NCI-H460 (cell line): ENCODE data around the gene MACROD2. TPM values are rescaled to one million over a fixed set of nuclear protein-coding genes. Genes with fewer than 3 reads are reported as not detected.
"Not testable (repeated sequence)": the region's sequence is repeated elsewhere in the genome, so short reads cannot be mapped to it uniquely, and the experiment has no call there.

Experiments used
- DNase-seq: peaks from one replicate; pipeline ENCODE4 v3.0.0-alpha.2; 2016; ENCODE audit warnings: low read depth; ENCODE audit errors: extremely low read depth
- total RNA-seq: library from RNA; depleted of rRNA; stranded (reverse); fragments of >200 nt; shearing (Covaris generic); gene quantifications from 2 replicates; pipeline ENCODE4 v1.2.3, GENCODE V29; 2014

Gene MACROD2
- total RNA-seq, 1 experiment from 2014 or later, result 2.0 TPM

DNA sequence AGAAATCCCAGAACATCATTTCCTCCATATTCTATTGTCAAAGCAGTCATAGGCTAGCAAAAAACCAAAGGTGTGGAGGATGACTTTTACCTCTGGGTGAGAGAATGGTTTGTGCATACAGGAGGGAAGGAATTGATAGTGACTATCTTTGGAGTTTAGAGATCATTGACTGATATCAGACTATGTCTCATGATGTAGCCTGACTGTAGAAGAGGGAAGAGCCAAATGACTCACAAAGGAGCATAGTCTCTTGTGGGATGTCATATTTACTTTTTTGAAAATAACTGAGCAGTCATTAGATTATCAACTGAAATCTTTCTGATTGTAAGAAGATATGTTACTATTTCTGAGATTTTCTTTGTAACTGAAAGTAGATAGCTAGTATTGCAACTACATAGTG lies 183.6 kb downstream of the MACROD2 start:
- DNase-seq, result no peak

- peak; percentile 51 for DNase-seq
Observed at GRCh38 chr20:14189794-14190402, 194.6 kb downstream of the MACROD2 start.

DNA sequence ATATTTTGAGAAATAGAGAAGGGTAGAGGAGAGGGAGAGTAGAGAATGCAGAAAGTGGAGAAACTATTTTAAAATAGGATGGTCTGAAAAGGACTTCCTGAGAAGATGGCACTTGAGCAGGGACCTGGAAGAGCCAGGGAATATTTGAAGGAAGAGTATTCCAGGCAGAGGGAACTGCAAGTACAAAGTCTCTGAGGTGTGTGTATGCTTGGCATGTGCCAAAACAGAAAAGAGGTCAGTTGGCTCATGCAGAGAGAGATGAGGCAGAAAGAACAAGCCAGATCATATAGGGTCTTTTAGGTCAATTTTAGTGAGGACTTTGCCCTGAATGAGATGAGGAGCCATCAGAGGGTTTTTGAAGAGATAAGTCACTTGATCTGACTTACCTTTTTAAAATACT lies 196.2 kb downstream of the MACROD2 start:
- DNase-seq, result no peak

DNA sequence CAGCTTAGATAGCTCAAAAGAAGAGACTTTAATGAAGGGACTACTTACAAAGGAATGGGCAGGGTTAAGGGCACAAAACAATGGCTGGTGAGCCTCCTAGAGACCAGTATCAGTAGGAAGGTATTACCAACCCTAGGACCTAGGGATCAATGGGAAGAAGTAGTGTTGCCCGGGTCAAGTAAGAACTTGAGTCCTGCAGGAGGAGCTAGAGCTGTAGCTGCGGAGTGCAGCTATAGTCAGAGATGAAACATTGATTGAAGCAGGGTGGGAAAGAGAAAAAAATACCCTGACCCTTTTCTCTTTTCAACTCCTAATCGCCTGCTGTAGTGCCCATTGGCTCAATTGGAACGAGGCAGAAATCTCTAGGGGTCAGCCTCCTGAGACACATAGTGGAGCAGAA lies 198.1 kb downstream of the MACROD2 start:
- DNase-seq, result no peak

- no peak for DNase-seq
Observed at GRCh38 chr20:14193885-14194284, 198.6 kb downstream of the MACROD2 start.

DNA sequence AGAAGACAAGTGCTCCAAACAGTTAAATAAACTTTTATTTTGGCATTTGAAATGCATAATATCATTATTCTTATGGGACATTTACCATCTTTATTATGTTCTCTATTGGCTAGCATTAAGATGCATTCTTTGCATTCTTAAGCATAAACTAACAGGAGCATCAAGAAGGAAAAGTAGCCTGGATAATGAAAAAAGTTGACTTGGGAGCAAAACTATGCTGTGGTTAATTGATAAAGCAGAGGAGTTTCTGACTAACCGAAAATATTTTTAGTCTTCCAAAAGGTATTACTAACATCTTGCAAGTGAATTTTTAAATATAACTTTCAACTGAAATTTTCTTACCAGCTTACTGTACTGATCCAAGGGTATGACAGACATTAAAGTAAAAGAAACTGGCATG lies 201.8 kb downstream of the MACROD2 start:
- no peak for DNase-seq

- DNase-seq, result no peak
Observed at GRCh38 chr20:14198416-14198815, 203.1 kb downstream of the MACROD2 start.

DNA sequence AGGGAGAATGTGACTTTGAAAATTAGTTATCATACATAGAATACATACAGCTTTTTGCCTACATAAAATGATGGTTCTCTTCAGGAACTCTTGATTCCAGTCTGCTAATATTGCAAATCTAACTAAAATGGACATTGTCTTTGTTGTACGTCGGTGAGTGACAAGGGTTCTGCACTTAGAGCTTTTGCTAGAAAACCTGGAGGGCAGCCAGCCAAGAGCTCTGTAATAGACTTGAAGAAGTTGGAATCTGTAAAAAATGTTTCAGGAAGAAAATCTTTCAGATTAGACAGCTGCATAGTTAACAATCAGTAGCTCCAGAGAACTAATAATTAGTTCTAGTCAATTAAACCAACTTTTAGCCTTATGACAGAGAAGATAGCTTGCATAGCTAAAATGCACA lies 203.8 kb downstream of the MACROD2 start:
- no peak for DNase-seq

GRCh38 chr20:14203657-14204056 lies 208.3 kb downstream of the MACROD2 start:
- no peak for DNase-seq

DNA sequence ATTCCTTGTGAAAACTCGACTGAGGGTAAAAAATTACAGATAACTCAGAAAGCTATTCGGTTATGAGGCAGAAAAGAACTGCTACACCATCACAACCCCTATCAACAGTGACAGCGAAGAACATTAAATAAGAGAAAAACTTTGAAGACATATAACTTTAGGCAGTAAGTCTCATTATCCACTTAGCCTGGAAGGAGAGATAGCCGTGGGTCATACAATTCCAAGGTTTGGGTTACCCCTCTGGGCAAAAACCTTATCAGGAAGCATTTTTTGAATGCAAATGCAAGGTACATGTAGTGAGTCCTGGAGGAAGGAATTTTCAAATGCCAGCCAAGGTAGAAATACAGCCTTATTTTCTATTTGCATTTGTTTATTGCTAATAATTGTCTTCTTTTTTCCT lies 212.3 kb downstream of the MACROD2 start:
- DNase-seq, result no peak

DNA sequence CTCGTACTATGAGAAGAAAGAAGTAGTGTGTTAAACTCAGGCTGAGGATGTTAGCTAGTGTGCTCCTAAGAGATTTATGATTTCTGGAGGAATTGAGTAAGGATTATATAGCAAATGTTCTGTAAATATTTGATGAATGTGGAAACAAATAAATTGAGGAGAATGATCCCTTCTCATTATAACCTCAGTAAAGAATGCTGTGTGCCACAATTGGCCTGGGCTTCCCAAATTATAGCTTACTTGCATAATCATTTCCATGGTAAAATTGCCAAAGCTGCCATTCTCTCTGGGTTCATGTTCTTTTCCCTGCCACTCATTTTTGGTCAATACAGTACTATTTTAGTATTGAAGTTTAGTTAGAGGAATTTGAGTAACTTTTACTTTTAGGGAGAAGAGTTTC lies 213.6 kb downstream of the MACROD2 start:
- DNase-seq, result no peak

- DNase-seq, result no peak
Observed at GRCh38 chr20:14210146-14210545, 214.8 kb downstream of the MACROD2 start.

DNA sequence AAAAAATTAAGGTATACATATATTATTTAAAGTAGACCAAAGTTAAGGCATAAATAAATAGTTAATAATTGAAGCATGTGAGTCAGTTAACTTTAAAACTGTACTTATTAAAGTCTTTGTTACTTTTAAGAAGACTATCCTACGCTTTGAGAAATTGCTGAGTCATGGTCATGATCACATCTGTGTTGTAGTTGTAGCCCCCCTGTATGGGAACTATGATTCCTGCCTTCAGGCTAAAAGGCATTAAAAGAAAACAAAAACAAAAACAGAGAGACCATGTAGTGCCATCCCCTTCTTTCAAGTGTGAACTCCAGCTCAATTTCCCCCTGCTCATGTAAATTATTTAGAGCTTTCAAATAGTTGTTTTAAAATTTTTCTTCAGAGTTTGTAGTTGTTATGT lies 218.7 kb downstream of the MACROD2 start:
- no peak for DNase-seq

DNA sequence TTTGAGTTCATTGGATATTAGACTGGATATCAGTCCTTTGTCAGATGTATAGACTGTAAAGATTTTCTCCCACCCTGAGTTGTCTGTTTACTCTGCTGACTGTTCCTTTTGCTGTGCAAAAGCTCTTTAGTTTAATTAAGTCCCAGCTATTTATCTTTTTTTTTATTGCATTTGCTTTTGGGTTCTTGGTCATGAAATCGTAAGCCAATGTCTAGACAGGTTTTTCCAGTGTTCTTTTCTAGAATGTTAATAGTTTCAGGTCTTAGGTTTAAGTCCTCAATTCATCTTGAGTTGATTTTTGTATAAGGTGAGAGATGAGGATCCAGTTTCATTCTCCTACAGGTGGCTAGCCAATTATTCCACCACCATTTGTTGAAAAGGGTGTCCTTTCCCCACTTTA lies 220.6 kb downstream of the MACROD2 start:
- not testable (repeated sequence) for DNase-seq

- DNase-seq, result no peak
Observed at GRCh38 chr20:14219801-14220461, 224.6 kb downstream of the MACROD2 start.

GRCh38 chr20:14220986-14221385 lies 225.7 kb downstream of the MACROD2 start:
- DNase-seq, result no peak

GRCh38 chr20:14223806-14224205 lies 228.5 kb downstream of the MACROD2 start:
- no peak for DNase-seq

- DNase-seq, result not testable (repeated sequence)
Observed at GRCh38 chr20:14226051-14227049, 231.0 kb downstream of the MACROD2 start.

DNA sequence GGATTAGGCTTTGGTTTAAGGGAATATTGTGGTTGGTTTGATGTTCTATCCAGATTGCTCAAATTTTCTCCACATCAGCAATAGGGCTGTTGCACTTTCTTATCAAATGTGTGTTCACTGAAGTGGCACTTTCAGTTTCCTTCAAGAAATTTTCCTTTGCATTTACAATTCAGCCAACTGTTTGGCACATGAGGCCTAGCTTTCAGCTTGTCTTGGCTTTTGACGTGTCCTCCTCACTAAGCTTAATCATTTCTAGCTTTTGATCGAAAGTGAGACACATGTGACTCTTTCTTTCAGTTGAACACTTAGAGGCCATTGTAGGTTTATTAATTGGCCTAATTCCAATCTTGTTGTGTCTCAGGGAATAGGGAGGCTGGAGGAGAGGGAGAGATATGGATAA lies 237.3 kb downstream of the MACROD2 start:
- no peak for DNase-seq

- DNase-seq, result no peak
Observed at GRCh38 chr20:14234666-14235295, 239.5 kb downstream of the MACROD2 start.

DNA sequence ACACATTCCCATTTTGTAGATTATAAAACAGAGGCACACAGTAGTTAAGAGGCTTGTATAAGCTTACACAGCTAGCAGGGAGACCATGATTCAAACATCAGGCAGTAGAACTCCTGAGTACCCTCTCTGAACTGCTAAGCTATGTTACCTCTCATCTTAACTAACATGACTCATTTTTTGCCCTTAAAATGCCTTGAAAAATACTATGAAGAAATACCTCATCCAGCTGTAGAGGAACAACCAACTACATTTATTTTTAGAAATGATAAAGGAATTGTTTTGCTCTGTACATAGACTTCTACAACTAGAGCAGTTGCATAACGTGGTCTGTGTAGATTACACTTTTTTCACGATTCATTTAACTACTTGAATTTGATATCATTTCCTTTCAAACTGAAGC lies 240.0 kb downstream of the MACROD2 start:
- no peak for DNase-seq
